PC-9 (cell line): ENCODE results near the gene PDE1C.

Source experiments
- CTCF ChIP-seq: fragments of 200-600 bp; sonication (generic); conservative IDR thresholded peaks from 2 replicates; pipeline ENCODE4 v1.6.1; 2017; ENCODE audit warnings: mixed run types, antibody characterized with exemption, mild to moderate bottlenecking, moderate library complexity
- EZH2 ChIP-seq: fragments of 200-600 bp; sonication (generic); IDR thresholded peaks from 2 replicates; pipeline ENCODE4 v1.8.0; 2017; ENCODE audit warnings: antibody characterized with exemption, low read depth

GRCh38 chr7:31995134-31995533 lies 75.1 kb downstream of the PDE1C start:
- TF ChIP-seq CTCF (no peak), EZH2 (no peak)
